Mucosa of descending colon (tissue), 3 donors: ENCODE data around the gene GRK3. TPM values are rescaled to one million over a fixed set of nuclear protein-coding genes. Genes with fewer than 3 reads are reported as not detected.
"Not testable (repeated sequence)": the region's sequence is repeated elsewhere in the genome, so short reads cannot be mapped to it uniquely, and the experiment has no call there.

ENCODE experiments used
- ATAC-seq: fragments of 200-7000 bp; cut with Tn5 transposase; one replicate; pipeline ENCODE4 v1.9.1; 2020; ENCODE audit warnings: mild to moderate bottlenecking, moderate library complexity
- DNase-seq, 3 donors: peaks; one replicate each; pipeline ENCODE4 v3.0.0-alpha.2; 2020
- H3K36me3 ChIP-seq: fragments of 200-600 bp; one replicate; pipeline ENCODE4 v1.8.0; 2021; ENCODE audit warnings: low read depth, mild to moderate bottlenecking
- H3K4me1 ChIP-seq: fragments of 200-600 bp; one replicate; pipeline ENCODE4 v1.8.0; 2021; ENCODE audit warnings: low read depth, mild to moderate bottlenecking
- H3K4me3 ChIP-seq: fragments of 200-600 bp; one replicate; pipeline ENCODE4 v1.8.0; 2021; ENCODE audit warnings: mild to moderate bottlenecking
- H3K9me3 ChIP-seq: fragments of 200-600 bp; one replicate; pipeline ENCODE4 v1.8.0; 2021; ENCODE audit warnings: mild to moderate bottlenecking
- intact Hi-C, 2 donors: fragments of 100-400 bp; cut with DNase I in 1 of 2; cut with micrococcal nuclease in 1 of 2; formaldehyde crosslinking; loops; one replicate each; pipeline versions ENCODE4 v1.11.0 to v1.11.1; 2022; cut with DNase I, micrococcal nuclease
- total RNA-seq, 3 donors: library from RNA; stranded (reverse); fragmentation: NEBNext Ultra II Directional in 2 of 3; extraction: Animal tissue kit (Norgen Biotek cat#: 25700) in 2 of 3; gene quantifications; one replicate each; pipeline versions ENCODE4 v1.2.1 to v1.2.4, GENCODE V29; 2021 to 2023
- TF ChIP-seq, protein P1 (sequence below): fragments of 200-600 bp; IDR thresholded peaks from one replicate; pipeline ENCODE4 v1.8.0; 2022; ENCODE audit warnings: antibody characterized with exemption, mild to moderate bottlenecking
- donor health status: DM: no; HTN: no; CAD: no; lungs with moderate emphysema.
- donor health status: DM: no; HTN: no; CAD: no.
- donor health status: DM: no; HTN: yes; CAD: no.

Gene GRK3
- total RNA-seq, 3 donors from 2014 or later, result 2.1 to 16.1 (median 3.2) TPM

DNA sequence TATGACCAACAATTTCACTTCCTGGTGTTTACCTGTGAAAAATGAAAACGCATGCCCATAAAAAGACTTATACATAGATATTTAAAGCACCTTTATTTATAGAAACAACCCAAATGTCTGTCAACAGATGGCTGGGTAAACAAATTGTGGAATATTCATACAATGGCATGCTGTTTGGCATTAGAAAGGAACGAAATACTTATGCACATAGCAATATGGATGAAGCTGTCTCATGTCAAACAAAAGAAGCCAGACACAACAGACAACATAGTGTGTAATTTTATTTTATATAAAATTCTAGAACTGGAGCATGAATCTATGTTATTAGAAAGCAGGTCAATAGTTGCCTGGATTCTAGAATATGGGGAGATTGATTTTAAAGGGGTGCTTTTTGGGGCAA lies 38.0 kb downstream of the GRK3 start:
- Histone ChIP-seq H3K4me1 (no peaks in the 10 kb centered on the region), H3K9me3 (no peaks in the 10 kb centered on the region), H3K36me3 (no peaks in the 10 kb centered on the region), H3K4me3 (no peak overlapping the region)
- TF ChIP-seq, protein P1, sequence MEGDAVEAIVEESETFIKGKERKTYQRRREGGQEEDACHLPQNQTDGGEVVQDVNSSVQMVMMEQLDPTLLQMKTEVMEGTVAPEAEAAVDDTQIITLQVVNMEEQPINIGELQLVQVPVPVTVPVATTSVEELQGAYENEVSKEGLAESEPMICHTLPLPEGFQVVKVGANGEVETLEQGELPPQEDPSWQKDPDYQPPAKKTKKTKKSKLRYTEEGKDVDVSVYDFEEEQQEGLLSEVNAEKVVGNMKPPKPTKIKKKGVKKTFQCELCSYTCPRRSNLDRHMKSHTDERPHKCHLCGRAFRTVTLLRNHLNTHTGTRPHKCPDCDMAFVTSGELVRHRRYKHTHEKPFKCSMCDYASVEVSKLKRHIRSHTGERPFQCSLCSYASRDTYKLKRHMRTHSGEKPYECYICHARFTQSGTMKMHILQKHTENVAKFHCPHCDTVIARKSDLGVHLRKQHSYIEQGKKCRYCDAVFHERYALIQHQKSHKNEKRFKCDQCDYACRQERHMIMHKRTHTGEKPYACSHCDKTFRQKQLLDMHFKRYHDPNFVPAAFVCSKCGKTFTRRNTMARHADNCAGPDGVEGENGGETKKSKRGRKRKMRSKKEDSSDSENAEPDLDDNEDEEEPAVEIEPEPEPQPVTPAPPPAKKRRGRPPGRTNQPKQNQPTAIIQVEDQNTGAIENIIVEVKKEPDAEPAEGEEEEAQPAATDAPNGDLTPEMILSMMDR, result no peak
- DNase-seq, result no peak
- intact Hi-C loops, result no loop called here
- ATAC-seq, result no peak

DNA sequence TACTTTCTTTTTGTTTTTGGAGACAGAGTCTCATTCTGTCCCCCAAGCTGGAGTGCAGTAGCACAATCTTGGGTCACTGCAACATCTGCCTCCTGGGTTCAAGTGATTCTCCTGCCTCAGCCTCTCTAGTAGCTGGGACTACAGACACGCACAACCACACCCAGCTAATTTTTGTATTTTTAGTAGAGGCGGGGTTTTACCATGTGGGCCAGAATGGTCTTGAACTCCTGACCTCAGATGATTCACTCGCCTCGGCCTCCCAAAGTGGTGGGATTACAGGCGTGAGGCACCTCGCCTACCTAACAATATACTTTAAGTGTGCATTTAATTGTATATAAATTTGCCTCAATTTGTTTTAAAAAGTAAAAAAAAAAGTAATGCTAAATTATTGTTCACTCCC lies 38.4 kb downstream of the GRK3 start:
- H3K9me3 ChIP-seq, result no peaks in the 10 kb centered on the region
- H3K36me3 ChIP-seq, result no peaks in the 10 kb centered on the region
- no peaks in the 10 kb centered on the region for H3K4me1 ChIP-seq
- ATAC-seq (no peak), DNase-seq (no peak)
- intact Hi-C loops, result no loop called here
- no peak overlapping the region for H3K4me3 ChIP-seq
- TF ChIP-seq, protein P1, result no peak

DNA sequence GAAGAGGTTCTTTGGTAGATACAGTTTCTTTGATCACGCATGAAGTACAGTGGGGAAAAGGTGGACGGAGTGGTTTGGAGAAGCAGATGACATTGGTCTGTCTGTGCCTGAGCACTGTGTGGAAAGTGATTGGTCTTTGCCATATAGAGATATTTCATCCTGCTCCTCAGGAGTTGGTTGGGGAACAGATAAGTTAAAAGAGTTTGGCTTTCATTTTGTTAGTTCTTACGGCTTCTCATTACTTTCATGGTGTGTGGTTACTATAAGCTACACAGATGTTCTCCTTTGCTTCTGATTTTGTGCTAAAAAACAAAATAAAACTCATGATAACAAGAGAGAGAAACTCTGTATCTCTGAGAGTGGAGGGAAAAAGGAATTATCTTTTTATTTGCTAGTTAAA lies 40.7 kb downstream of the GRK3 start:
- intact Hi-C loops, H3K36me3 ChIP-seq, ATAC-seq, H3K4me3 ChIP-seq, DNase-seq, H3K9me3 ChIP-seq, H3K4me1 ChIP-seq: not testable (repeated sequence)

DNA sequence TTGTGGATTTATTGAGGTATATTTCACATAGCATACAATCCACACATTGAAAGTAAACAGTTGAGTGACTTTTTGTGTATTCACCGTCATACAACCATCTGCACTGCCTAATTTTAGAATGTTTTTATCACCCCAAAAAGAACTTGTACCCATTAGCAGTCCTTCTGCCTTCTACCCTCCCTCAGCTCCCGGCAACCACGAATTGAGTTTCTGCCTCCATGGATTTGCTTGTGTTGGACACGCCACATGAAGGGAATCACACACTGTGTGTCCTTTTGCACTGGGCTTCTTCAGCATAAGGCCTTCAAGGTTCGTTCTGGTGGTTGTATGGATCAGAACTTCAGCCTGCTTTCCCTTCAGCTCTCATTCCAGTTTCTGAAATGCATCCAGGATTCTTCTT lies 41.1 kb downstream of the GRK3 start:
- H3K9me3 ChIP-seq, intact Hi-C loops, ATAC-seq, H3K4me3 ChIP-seq, DNase-seq, H3K36me3 ChIP-seq, H3K4me1 ChIP-seq: not testable (repeated sequence)

DNA sequence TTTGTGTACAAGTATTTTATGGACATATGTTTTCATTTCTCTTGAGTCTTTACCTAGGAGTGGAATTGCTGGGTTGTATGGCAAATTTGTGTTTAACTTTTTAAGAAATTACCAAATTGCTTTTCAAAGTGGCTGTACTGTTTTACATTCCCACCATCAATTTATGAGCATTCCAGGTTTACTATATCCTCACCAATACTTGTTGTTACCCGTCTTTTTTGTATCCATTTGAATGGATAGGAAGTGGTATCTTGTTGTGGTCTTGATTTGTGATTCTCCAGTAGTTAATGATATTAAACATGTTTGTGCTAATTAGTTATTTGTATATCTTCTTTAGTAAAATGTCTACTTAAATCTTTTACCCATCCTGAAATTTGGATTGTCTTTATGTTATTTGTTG lies 46.8 kb downstream of the GRK3 start:
- H3K4me1 ChIP-seq, H3K9me3 ChIP-seq, H3K36me3 ChIP-seq, intact Hi-C loops, DNase-seq, ATAC-seq, H3K4me3 ChIP-seq: not testable (repeated sequence)

DNA sequence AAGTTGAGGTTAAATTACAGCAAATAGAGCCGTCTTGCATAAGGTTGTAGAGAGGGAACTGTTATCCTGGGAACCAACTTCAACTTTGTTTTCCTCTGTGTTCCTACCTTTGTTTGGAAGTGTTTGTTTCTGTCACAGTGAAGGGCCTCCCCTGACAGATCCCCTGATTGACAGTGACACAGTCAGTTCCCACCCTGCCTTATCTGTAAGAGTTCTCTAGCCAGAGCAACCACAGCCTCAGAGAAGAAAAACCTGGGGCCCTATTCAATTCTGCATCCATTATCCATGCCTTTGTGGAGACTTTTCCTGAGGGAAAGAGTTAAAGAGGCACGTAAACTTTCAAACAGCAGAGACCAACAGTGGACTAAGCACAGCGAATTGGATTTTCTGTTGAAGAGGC lies 48.7 kb downstream of the GRK3 start:
- H3K4me3 ChIP-seq, intact Hi-C loops, ATAC-seq: not testable (repeated sequence)

DNA sequence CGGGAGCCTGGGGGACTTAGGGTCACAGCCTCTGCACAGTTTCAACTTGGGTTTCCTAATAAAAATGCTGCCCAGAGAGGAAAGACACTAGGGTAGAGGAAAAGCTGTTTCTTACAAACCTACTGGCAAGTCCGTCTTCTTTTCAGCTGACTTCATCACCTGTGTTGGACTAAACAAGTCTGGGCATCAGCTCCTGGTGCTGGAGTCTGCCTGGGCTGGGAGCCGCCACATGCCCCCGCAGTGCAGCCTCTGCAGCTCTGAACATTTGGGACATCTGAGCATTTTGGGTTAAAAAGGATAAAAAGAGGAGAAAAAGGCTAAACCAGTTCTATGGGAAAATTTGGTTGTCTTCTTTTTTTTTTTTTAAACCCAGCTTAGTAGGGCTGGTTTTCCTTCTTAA lies 49.1 kb downstream of the GRK3 start:
- H3K9me3 ChIP-seq, DNase-seq, H3K4me3 ChIP-seq, H3K4me1 ChIP-seq, ATAC-seq, intact Hi-C loops, H3K36me3 ChIP-seq: not testable (repeated sequence)

More for the DNA sequence above, 48.7 kb downstream of the GRK3 start:
- H3K4me1 ChIP-seq, DNase-seq, H3K9me3 ChIP-seq, H3K36me3 ChIP-seq: not testable (repeated sequence)

DNA sequence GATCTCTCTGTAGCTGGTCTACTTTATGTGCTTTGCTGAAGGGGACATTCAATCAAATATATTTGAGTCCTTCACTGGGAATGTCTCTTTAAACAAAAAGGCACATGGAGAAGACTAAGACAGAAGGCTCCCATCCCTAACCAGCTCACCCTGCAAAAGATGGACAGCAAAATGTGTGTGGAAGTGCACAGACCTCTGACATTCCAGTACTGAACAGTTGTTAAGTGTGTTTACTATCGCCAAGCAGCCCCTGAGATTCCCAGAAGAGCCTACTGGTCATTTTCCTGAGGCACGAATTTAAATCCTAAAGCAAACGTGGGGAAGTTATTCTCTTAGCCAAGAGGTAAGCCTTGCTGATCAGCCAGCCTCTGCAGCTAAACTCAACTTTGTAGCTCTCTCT lies 50.3 kb downstream of the GRK3 start:
- H3K4me1 ChIP-seq, intact Hi-C loops, DNase-seq, H3K36me3 ChIP-seq, H3K4me3 ChIP-seq, H3K9me3 ChIP-seq, ATAC-seq: not testable (repeated sequence)

DNA sequence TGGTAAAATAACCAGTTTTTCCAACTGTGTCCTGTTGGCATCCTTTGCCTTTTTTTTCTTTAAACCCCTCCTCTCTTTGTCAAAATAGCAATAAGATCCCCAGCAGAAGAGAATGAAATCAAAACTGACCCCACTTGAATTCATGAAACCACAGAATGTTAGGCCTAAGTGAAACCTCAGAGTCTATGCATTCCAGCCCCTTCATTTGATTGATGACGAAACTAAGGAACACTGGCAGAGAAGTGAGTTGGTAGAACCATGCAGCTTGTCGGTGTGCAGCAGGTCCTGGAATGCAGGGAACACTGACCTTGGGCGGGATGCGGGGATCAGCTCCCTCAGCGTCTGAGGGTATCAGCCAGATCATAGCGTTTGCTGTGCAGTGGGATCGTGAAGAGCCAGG lies 57.5 kb downstream of the GRK3 start:
- no peaks in the 10 kb centered on the region for H3K4me1 ChIP-seq
- no peaks in the 10 kb centered on the region for H3K9me3 ChIP-seq
- TF ChIP-seq, protein P1, result no peak
- H3K36me3 ChIP-seq, result no peaks in the 10 kb centered on the region
- no peak for DNase-seq
- no peak overlapping the region for H3K4me3 ChIP-seq
- intact Hi-C loops, result no loop called here
- no peak for ATAC-seq
